Measurements from ENCODE around the gene CDK14.

GRCh38 chr7:90968871-90969270 lies 372.8 kb downstream of the CDK14 start:
- TF ChIP-seq, protein P1, sequence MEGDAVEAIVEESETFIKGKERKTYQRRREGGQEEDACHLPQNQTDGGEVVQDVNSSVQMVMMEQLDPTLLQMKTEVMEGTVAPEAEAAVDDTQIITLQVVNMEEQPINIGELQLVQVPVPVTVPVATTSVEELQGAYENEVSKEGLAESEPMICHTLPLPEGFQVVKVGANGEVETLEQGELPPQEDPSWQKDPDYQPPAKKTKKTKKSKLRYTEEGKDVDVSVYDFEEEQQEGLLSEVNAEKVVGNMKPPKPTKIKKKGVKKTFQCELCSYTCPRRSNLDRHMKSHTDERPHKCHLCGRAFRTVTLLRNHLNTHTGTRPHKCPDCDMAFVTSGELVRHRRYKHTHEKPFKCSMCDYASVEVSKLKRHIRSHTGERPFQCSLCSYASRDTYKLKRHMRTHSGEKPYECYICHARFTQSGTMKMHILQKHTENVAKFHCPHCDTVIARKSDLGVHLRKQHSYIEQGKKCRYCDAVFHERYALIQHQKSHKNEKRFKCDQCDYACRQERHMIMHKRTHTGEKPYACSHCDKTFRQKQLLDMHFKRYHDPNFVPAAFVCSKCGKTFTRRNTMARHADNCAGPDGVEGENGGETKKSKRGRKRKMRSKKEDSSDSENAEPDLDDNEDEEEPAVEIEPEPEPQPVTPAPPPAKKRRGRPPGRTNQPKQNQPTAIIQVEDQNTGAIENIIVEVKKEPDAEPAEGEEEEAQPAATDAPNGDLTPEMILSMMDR (conservative IDR thresholded peaks at IDR 0.05; ENCODE audit: low read length): no peak
- no peak for TF ChIP-seq EZH2phosphoT487 (IDR thresholded peaks at IDR 0.05; ENCODE audit: borderline replicate concordance)

Data from Loucy (cell line).